ENCODE measurements around the gene POTEI. TPM values are rescaled to one million over a fixed set of nuclear protein-coding genes. Genes with fewer than 3 reads are reported as not detected.
"Not testable (repeated sequence)": the region's sequence is repeated elsewhere in the genome, so short reads cannot be mapped to it uniquely, and the experiment has no call there.

Gene POTEI
- total RNA-seq (not detected), polyA plus RNA-seq (not detected)

DNA sequence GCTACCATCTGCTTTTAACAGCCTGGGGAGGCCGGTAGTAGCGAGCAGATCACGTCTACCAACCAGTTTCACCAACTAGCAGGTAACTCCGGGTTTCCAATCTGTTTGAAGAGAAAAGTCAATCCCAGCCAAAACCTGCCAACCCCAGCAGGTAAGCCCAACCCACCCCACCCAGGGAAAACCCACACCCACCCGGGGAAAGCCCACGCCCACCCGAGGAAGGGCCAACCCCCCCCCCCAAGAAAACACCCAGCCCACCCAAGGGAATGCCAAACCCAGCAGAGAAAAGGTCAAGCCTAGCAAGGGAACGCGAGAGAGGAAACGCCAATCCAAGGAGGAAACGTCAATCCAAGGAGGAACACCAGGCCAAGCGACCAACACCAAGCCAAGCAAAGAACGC lies at the start of gene POTEI:
Gene POTEI, minus strand, starts transcription at position 101 of the 400 bp plus-strand sequence. Its CDS starts 93 bp downstream, at position 8.
- H3K4me1 ChIP-seq (ENCODE audit: control insufficient read depth in 4 of 4, insufficient read depth in 4 of 4, low read length in 3 of 4); H3K9me3 ChIP-seq (ENCODE audit: control insufficient read depth in 4 of 4, low read length in 3 of 4); DNase-seq (ENCODE audit: low spot score); H3K9ac ChIP-seq (ENCODE audit: low read depth in 1 of 2, low read length in 2 of 2); H3K36me3 ChIP-seq (ENCODE audit: control insufficient read depth in 4 of 4, insufficient read depth in 3 of 4, low read depth in 1 of 4, low read length in 3 of 4); H3K4me3 ChIP-seq (ENCODE audit: low read depth in 1 of 3, low read length in 3 of 3); H3K27ac ChIP-seq (ENCODE audit: low read depth in 1 of 2, low read length in 2 of 2); H3K27me3 ChIP-seq (ENCODE audit: control insufficient read depth in 4 of 4, insufficient read depth in 4 of 4, low read length in 3 of 4): not testable (repeated sequence)
- WGBS = no CpG with 5 or more reads among the region's 13 CpGs

DNA sequence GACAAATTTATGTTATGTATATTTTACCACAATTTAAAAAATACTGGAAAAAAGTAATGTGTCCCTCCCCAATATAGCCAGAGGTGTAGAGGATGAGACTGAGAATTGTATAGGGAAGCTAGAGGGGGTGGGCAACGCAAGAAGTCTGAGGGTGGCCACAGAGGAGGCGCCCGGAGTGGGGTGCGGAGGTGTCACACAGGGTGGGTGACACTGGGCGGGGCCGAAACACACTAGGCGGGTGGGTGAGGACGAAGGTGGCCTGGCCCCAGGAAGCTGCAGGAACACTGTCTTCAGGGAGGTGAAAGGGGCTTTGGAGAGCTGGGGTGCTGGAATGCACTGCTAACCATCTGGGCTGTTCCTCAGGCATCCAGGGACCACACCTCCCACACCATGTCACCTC lies 47.3 kb upstream of the POTEI start:
- not testable (repeated sequence) for H3K9me3 ChIP-seq (ENCODE audit: control insufficient read depth in 4 of 4, low read length in 3 of 4); H3K36me3 ChIP-seq (ENCODE audit: control insufficient read depth in 4 of 4, insufficient read depth in 3 of 4, low read depth in 1 of 4, low read length in 3 of 4); H3K4me3 ChIP-seq (ENCODE audit: low read depth in 1 of 3, low read length in 3 of 3); H3K9ac ChIP-seq (ENCODE audit: low read depth in 1 of 2, low read length in 2 of 2); H3K27me3 ChIP-seq (ENCODE audit: control insufficient read depth in 4 of 4, insufficient read depth in 4 of 4, low read length in 3 of 4); DNase-seq (ENCODE audit: low spot score); H3K4me1 ChIP-seq (ENCODE audit: control insufficient read depth in 4 of 4, insufficient read depth in 4 of 4, low read length in 3 of 4); H3K27ac ChIP-seq (ENCODE audit: low read depth in 1 of 2, low read length in 2 of 2)
- no CpG with 5 or more reads among the region's 8 CpGs for WGBS

DNA sequence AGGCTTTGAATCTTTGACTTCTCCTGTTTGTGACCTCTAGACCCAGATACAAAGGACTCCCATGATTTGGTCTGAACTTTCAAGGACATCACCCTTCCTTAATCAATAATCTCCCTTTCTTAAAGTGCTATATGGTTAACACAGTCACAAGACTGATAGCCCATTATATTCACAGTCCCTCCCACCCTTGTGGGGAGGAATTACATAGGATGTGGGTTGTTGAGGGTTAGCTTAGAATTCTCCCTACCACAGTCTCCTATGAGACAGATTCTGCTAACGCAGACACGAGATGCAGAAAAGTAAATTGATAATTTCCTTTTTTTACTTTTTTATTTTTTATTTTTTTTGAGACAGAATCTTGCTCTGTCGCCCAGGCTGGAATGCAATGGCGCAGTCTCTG lies 45.0 kb upstream of the POTEI start:
- H3K36me3 ChIP-seq (ENCODE audit: control insufficient read depth in 4 of 4, insufficient read depth in 3 of 4, low read depth in 1 of 4, low read length in 3 of 4); H3K9me3 ChIP-seq (ENCODE audit: control insufficient read depth in 4 of 4, low read length in 3 of 4); H3K4me3 ChIP-seq (ENCODE audit: low read depth in 1 of 3, low read length in 3 of 3); DNase-seq (ENCODE audit: low spot score); H3K9ac ChIP-seq (ENCODE audit: low read depth in 1 of 2, low read length in 2 of 2); H3K27ac ChIP-seq (ENCODE audit: low read depth in 1 of 2, low read length in 2 of 2); H3K4me1 ChIP-seq (ENCODE audit: control insufficient read depth in 4 of 4, insufficient read depth in 4 of 4, low read length in 3 of 4); H3K27me3 ChIP-seq (ENCODE audit: control insufficient read depth in 4 of 4, insufficient read depth in 4 of 4, low read length in 3 of 4): not testable (repeated sequence)
- no CpG with 5 or more reads among the region's 4 CpGs for WGBS

DNA sequence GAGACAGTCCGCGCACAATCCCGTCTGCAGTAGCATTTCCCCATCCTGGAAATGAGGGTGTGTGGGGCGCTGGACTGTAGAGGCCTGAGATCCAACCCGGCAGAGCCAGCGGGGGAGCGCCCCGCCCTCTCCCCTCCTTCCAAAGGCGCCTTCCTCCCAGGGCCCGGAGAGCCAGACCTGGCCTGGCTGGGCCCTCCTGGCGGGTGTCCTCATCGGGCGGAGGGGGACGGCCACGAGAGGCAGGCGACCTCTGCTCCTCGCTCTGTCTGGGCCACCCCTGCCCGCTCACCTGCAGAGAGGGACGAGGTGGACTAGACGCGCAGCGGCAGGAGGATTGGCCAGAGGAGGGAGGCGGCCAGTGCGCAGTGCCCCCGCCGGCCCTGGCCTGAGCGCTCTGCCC lies 40.3 kb upstream of the POTEI start:
- H3K9ac ChIP-seq (ENCODE audit: low read depth in 1 of 2, low read length in 2 of 2); H3K27ac ChIP-seq (ENCODE audit: low read depth in 1 of 2, low read length in 2 of 2); H3K9me3 ChIP-seq (ENCODE audit: control insufficient read depth in 4 of 4, low read length in 3 of 4); H3K27me3 ChIP-seq (ENCODE audit: control insufficient read depth in 4 of 4, insufficient read depth in 4 of 4, low read length in 3 of 4); H3K4me1 ChIP-seq (ENCODE audit: control insufficient read depth in 4 of 4, insufficient read depth in 4 of 4, low read length in 3 of 4); DNase-seq (ENCODE audit: low spot score); H3K36me3 ChIP-seq (ENCODE audit: control insufficient read depth in 4 of 4, insufficient read depth in 3 of 4, low read depth in 1 of 4, low read length in 3 of 4); H3K4me3 ChIP-seq (ENCODE audit: low read depth in 1 of 3, low read length in 3 of 3): not testable (repeated sequence)
- WGBS = no CpG with 5 or more reads among the region's 27 CpGs

DNA sequence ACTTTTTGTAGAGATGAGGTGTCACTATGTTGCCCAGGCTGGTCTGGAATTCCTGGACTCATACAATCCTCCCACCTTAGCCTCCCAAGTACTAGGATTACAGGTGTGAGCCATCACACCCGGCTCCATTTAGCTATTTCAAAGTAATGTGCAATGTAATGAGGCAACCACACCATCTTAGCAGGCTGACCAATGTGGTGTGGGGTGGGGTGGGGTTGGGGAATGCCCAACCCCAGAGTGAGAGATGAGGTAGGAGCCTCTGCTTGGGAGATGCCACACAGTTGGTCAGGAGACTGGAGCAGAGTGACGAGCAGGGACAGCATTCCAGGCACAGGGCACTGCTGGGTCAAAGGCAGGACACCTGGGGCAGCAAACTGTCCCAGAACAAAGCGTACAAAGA lies 39.3 kb upstream of the POTEI start:
- H3K36me3 ChIP-seq (ENCODE audit: control insufficient read depth in 4 of 4, insufficient read depth in 3 of 4, low read depth in 1 of 4, low read length in 3 of 4); H3K4me1 ChIP-seq (ENCODE audit: control insufficient read depth in 4 of 4, insufficient read depth in 4 of 4, low read length in 3 of 4); H3K9me3 ChIP-seq (ENCODE audit: control insufficient read depth in 4 of 4, low read length in 3 of 4); DNase-seq (ENCODE audit: low spot score); H3K27me3 ChIP-seq (ENCODE audit: control insufficient read depth in 4 of 4, insufficient read depth in 4 of 4, low read length in 3 of 4); H3K9ac ChIP-seq (ENCODE audit: low read depth in 1 of 2, low read length in 2 of 2); H3K27ac ChIP-seq (ENCODE audit: low read depth in 1 of 2, low read length in 2 of 2); H3K4me3 ChIP-seq (ENCODE audit: low read depth in 1 of 3, low read length in 3 of 3): not testable (repeated sequence)
- WGBS = no CpG with 5 or more reads among the region's 3 CpGs

DNA sequence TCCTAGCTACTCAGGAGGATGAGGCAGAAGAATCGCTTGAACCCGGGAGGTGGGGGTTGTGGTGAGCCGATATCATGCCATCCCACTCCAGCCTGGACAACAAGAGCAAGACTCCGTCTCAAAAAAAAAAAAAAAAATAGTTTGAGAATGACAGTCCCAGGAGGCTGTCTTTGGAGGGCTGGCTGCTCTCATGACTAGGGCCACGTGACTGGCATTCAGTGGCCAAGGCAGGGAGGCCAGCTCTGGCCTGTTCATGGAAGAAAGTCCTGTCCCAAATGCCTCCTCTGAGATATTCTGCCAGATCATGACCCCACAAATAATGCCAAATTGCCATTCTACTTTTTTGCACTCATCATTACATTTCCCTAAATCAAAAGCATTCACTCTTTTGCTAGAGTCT lies 35.9 kb upstream of the POTEI start:
- no CpG with 5 or more reads among the region's 5 CpGs for WGBS
- not testable (repeated sequence) for H3K27me3 ChIP-seq (ENCODE audit: control insufficient read depth in 4 of 4, insufficient read depth in 4 of 4, low read length in 3 of 4); H3K9me3 ChIP-seq (ENCODE audit: control insufficient read depth in 4 of 4, low read length in 3 of 4); DNase-seq (ENCODE audit: low spot score); H3K9ac ChIP-seq (ENCODE audit: low read depth in 1 of 2, low read length in 2 of 2); H3K4me1 ChIP-seq (ENCODE audit: control insufficient read depth in 4 of 4, insufficient read depth in 4 of 4, low read length in 3 of 4); H3K4me3 ChIP-seq (ENCODE audit: low read depth in 1 of 3, low read length in 3 of 3); H3K27ac ChIP-seq (ENCODE audit: low read depth in 1 of 2, low read length in 2 of 2); H3K36me3 ChIP-seq (ENCODE audit: control insufficient read depth in 4 of 4, insufficient read depth in 3 of 4, low read depth in 1 of 4, low read length in 3 of 4)

DNA sequence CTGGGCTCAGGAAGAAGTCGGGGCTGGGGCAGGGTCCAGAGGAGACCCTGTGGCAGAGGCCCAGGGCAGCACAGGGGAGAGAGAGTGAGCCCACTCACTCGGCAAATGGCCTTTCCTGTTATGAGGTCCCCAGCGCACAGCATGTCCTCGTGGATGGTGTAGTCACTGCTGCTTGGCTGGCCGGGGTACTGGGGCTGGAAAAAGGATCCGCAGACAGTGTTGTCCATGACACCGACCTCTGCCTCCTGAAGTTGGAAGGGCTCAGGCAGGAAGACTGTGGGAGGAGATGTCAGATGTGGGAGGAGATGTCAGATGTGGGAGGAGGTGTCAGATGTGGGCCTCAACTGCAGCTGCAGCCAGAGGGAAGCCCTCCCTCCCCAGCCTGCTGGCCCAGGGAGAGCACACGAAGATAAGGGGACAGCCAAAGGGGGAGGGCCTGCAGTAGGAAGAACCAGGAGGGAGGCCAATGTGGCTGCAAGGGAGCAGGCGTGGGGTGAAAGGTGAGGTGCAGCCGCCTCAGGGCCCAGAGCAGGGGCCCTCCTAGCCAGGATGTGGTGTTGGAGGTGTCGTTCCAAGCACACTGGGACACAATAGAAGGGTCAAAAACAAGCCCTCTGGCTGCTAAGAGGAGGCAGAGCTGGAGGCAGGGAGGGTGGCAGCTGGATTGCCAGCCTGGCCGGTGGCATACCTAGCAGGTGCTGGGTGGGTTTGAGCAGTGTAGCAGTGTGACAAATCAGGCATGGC lies 34.8 kb upstream of the POTEI start:
- not testable (repeated sequence) for DNase-seq (ENCODE audit: low spot score); H3K9ac ChIP-seq (ENCODE audit: low read depth in 1 of 2, low read length in 2 of 2); H3K27ac ChIP-seq (ENCODE audit: low read depth in 1 of 2, low read length in 2 of 2); H3K4me3 ChIP-seq (ENCODE audit: low read depth in 1 of 3, low read length in 3 of 3); H3K9me3 ChIP-seq (ENCODE audit: control insufficient read depth in 4 of 4, low read length in 3 of 4); H3K4me1 ChIP-seq (ENCODE audit: control insufficient read depth in 4 of 4, insufficient read depth in 4 of 4, low read length in 3 of 4); H3K36me3 ChIP-seq (ENCODE audit: control insufficient read depth in 4 of 4, insufficient read depth in 3 of 4, low read depth in 1 of 4, low read length in 3 of 4); H3K27me3 ChIP-seq (ENCODE audit: control insufficient read depth in 4 of 4, insufficient read depth in 4 of 4, low read length in 3 of 4)
- no CpG with 5 or more reads among the region's 12 CpGs for WGBS

DNA sequence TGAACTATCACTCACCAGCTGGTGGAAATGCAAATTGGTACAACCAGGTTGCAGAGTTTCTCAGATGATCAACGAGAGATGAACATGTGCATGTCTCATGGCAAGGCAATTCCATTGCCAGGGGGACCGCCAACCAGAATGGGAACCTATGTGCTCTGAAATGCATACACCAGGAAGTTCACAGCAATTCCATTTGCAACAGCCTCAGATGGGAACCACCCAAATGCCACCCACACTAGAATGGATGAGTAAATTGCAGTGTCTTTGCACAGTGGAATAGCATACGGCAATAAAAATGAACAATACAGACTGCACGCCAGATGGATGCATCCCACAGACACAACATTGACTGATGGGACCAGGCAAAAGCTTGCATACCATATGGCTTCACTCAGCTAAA lies 33.7 kb upstream of the POTEI start:
- H3K9ac ChIP-seq (ENCODE audit: low read depth in 1 of 2, low read length in 2 of 2); H3K4me1 ChIP-seq (ENCODE audit: control insufficient read depth in 4 of 4, insufficient read depth in 4 of 4, low read length in 3 of 4); H3K4me3 ChIP-seq (ENCODE audit: low read depth in 1 of 3, low read length in 3 of 3); H3K27me3 ChIP-seq (ENCODE audit: control insufficient read depth in 4 of 4, insufficient read depth in 4 of 4, low read length in 3 of 4); H3K9me3 ChIP-seq (ENCODE audit: control insufficient read depth in 4 of 4, low read length in 3 of 4); DNase-seq (ENCODE audit: low spot score); H3K36me3 ChIP-seq (ENCODE audit: control insufficient read depth in 4 of 4, insufficient read depth in 3 of 4, low read depth in 1 of 4, low read length in 3 of 4); H3K27ac ChIP-seq (ENCODE audit: low read depth in 1 of 2, low read length in 2 of 2): not testable (repeated sequence)
- WGBS = no CpG with 5 or more reads among the region's 4 CpGs

DNA sequence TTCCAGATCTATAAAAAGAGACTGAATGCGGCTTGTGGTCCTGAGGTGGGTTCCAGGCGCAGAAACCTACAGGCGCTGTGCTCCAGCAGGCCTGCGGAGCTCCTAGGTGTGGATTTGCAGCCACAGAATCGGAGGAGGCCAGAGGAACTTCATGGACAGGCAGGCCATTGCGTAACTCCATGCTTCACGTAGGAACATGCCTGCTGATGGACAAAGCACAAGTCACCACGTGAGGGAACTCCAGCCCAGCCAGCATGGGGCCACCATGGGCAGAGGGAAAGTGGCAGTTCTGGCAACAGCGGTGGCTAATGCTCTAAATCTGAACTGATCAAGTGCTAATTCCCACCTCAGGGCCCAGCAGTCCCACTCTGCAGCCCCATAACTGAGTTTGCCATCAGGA lies 29.1 kb upstream of the POTEI start:
- DNase-seq (ENCODE audit: low spot score); H3K27me3 ChIP-seq (ENCODE audit: control insufficient read depth in 4 of 4, insufficient read depth in 4 of 4, low read length in 3 of 4); H3K9ac ChIP-seq (ENCODE audit: low read depth in 1 of 2, low read length in 2 of 2); H3K9me3 ChIP-seq (ENCODE audit: control insufficient read depth in 4 of 4, low read length in 3 of 4); H3K27ac ChIP-seq (ENCODE audit: low read depth in 1 of 2, low read length in 2 of 2); H3K4me1 ChIP-seq (ENCODE audit: control insufficient read depth in 4 of 4, insufficient read depth in 4 of 4, low read length in 3 of 4); H3K4me3 ChIP-seq (ENCODE audit: low read depth in 1 of 3, low read length in 3 of 3); H3K36me3 ChIP-seq (ENCODE audit: control insufficient read depth in 4 of 4, insufficient read depth in 3 of 4, low read depth in 1 of 4, low read length in 3 of 4): not testable (repeated sequence)
- WGBS = no CpG with 5 or more reads among the region's 9 CpGs
